ENCODE results near the gene HIP1.
"Not testable (repeated sequence)": the region's sequence is repeated elsewhere in the genome, so short reads cannot be mapped to it uniquely, and the experiment has no call there.

Gene HIP1

DNA sequence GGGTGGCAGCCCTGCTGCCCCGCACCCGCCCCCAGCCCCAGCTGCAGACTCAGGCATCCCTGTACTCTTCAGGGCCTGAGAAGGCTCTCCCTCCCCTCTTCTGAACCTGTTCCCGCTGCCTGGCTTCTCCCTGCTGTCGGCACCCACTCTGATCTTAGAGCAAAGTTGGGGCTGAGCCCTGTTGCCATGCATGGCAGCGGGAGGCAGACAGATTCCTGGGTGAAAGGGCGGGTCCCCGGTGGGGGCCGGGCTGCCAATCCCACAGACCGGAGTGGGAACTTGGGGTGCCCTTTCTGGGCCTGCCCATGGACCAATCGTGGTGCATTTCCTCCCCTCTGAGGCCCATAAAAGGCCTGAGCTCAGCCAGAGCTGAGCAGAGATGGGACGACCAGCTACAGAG is 165.9 kb downstream of the HIP1 start:
- Histone ChIP-seq H3K36me3 (ENCODE audit: insufficient read depth) (no peaks in the 10 kb centered on the region), H3K9ac (no peak overlapping the region), H3K4me2 (no peak overlapping the region), H3K27me3 (ENCODE audit: insufficient read depth, low read depth) (no peaks in the 10 kb centered on the region), H3K4me3 (IDR thresholded peaks at IDR 0.05; ENCODE audit: insufficient read depth, low read depth, low read length) (no peak overlapping the region), H3K4me1 (ENCODE audit: low read depth, poor library complexity, severe bottlenecking) (peaks cover 19% of the 10 kb centered on the region), H3K27ac (no peak overlapping the region), H4K20me1 (ENCODE audit: insufficient read depth) (no peaks in the 10 kb centered on the region), H3K79me2 (ENCODE audit: insufficient read depth, low read depth) (no peaks in the 10 kb centered on the region), H2AFZ (ENCODE audit: low read depth) (no peak overlapping the region)
- TF ChIP-seq, protein P1, sequence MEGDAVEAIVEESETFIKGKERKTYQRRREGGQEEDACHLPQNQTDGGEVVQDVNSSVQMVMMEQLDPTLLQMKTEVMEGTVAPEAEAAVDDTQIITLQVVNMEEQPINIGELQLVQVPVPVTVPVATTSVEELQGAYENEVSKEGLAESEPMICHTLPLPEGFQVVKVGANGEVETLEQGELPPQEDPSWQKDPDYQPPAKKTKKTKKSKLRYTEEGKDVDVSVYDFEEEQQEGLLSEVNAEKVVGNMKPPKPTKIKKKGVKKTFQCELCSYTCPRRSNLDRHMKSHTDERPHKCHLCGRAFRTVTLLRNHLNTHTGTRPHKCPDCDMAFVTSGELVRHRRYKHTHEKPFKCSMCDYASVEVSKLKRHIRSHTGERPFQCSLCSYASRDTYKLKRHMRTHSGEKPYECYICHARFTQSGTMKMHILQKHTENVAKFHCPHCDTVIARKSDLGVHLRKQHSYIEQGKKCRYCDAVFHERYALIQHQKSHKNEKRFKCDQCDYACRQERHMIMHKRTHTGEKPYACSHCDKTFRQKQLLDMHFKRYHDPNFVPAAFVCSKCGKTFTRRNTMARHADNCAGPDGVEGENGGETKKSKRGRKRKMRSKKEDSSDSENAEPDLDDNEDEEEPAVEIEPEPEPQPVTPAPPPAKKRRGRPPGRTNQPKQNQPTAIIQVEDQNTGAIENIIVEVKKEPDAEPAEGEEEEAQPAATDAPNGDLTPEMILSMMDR (conservative IDR thresholded peaks at IDR 0.05; ENCODE audit: low read depth, low read length), result no peak

DNA sequence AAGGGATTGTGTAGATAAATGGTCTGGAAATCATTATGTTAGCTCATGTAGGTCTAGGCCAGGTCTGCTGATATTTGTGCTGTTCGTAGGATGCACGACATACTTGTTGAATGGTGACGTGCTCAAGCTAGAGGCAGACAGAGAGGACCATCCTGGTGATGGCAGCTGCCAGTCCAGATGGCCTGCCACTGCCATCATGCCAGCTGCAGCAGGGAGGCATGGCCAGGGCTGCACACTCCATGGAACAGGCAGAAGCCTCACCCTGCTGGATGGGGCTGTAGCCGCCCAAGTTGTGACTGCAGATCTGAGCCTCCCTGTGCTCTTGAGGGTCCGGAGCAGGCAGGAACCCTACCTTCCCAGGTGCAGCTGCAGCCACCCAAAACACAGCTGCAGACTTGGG is 166.3 kb downstream of the HIP1 start:
- no peak overlapping the region for H3K4me2 ChIP-seq
- no peaks in the 10 kb centered on the region for H4K20me1 ChIP-seq (ENCODE audit: insufficient read depth)
- H3K4me3 ChIP-seq (IDR thresholded peaks at IDR 0.05; ENCODE audit: insufficient read depth, low read depth, low read length), result no peak overlapping the region
- H3K79me2 ChIP-seq (ENCODE audit: insufficient read depth, low read depth), result no peaks in the 10 kb centered on the region
- H3K9ac ChIP-seq, result no peak overlapping the region
- TF ChIP-seq, protein P1 (conservative IDR thresholded peaks at IDR 0.05; ENCODE audit: low read depth, low read length), result no peak
- no peak overlapping the region for H3K27ac ChIP-seq
- peaks cover 19% of the 10 kb centered on the region for H3K4me1 ChIP-seq (ENCODE audit: low read depth, poor library complexity, severe bottlenecking)
- no peaks in the 10 kb centered on the region for H3K36me3 ChIP-seq (ENCODE audit: insufficient read depth)
- H3K27me3 ChIP-seq (ENCODE audit: insufficient read depth, low read depth), result no peaks in the 10 kb centered on the region
- no peak overlapping the region for H2AFZ ChIP-seq (ENCODE audit: low read depth)

DNA sequence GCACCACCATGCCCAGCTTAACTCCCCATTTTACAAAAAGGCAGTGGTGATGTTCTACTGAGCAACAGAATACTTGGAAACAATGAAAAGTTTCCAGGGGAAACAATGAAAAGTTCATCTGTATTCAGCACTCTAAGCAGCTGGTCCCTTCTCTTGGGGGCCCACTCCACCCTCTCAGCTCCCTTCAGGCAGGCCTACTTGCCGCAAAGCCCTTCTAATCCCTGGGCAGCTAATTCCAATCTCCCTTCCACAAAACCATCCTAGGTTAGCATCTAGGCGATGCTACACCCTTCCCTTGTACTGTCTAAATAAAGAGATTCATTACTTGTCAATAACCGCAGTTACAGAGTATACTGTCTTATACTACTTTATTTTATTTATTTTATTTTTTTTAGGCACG is 167.5 kb downstream of the HIP1 start:
- Histone ChIP-seq H3K4me3 (IDR thresholded peaks at IDR 0.05; ENCODE audit: insufficient read depth, low read depth, low read length) (no peak overlapping the region), H3K27me3 (ENCODE audit: insufficient read depth, low read depth) (no peaks in the 10 kb centered on the region), H2AFZ (ENCODE audit: low read depth) (no peak overlapping the region), H3K27ac (no peak overlapping the region), H3K9ac (no peak overlapping the region), H3K36me3 (ENCODE audit: insufficient read depth) (no peaks in the 10 kb centered on the region), H3K4me1 (ENCODE audit: low read depth, poor library complexity, severe bottlenecking) (peaks cover 12% of the 10 kb centered on the region), H3K4me2 (no peak overlapping the region), H4K20me1 (ENCODE audit: insufficient read depth) (no peaks in the 10 kb centered on the region), H3K79me2 (ENCODE audit: insufficient read depth, low read depth) (no peaks in the 10 kb centered on the region)
- TF ChIP-seq, protein P1 (conservative IDR thresholded peaks at IDR 0.05; ENCODE audit: low read depth, low read length), result no peak

DNA sequence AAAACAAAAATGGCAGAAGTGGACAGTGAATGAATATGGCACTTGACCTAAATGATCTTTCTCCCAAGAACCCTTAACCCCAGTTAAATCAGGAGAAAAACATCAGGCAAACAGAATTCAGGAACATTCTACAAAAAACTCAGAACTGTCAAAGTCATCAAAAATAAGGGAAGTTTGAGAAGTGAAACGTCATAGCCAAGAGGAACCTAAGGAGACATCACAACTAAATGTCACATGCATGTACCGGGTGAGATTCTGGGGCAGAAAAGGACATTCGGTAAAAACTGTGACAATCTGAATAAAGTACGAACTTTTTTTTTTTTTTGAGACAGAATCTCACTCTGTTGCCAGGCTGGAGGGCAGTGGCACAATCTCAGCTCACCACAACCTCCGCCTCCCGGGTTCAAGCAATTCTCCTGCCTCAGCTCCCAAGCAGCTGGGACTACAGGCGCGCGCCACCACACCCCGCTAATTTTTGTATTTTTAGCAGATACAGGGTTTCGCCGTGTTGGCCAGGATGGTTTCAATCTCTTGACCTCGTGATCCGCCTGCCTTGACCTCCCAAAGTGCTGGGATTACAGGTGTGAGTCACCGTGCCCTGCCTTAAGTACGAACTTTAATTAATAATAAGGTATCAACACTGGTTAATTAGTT is 169.0 kb downstream of the HIP1 start:
- not testable (repeated sequence) for H3K4me2 ChIP-seq; H3K4me3 ChIP-seq (IDR thresholded peaks at IDR 0.05; ENCODE audit: insufficient read depth, low read depth, low read length); H3K36me3 ChIP-seq (ENCODE audit: insufficient read depth); H3K27me3 ChIP-seq (ENCODE audit: insufficient read depth, low read depth); H3K27ac ChIP-seq; H2AFZ ChIP-seq (ENCODE audit: low read depth); H3K4me1 ChIP-seq (ENCODE audit: low read depth, poor library complexity, severe bottlenecking); H3K79me2 ChIP-seq (ENCODE audit: insufficient read depth, low read depth); H4K20me1 ChIP-seq (ENCODE audit: insufficient read depth); H3K9ac ChIP-seq

DNA sequence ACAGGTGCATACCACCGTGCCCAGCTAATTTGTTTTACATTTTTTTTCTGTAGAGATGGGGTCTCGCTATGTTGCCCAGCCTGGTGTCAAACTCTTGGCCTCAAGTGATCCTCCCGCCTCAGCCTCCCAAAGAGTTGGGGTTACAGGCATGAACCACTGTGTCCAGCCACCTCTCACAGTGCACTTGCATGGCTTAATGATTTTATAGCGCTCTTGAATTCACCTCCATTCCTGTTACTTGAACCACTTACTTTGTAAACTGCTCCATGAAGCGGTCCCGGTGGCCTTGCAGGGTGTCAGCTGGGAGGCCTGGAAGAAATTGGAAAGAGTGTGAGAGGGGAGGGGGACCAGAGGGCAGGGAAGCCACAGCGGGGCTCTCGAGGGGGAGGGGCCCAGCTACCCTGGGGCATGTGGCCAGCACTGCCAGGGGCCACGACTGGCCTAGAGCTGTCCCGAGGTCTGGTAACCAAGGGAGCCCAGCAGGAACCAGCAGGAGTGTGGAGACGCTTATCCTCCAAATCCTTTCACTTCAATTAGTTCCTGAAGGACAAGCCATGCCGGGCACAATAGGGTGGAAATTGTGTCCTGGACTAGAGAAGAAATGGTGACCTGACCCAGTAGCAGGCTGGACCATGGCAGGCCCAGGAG is 170.7 kb downstream of the HIP1 start:
- H3K4me2 ChIP-seq, result no peak overlapping the region
- no peak overlapping the region for H2AFZ ChIP-seq (ENCODE audit: low read depth)
- no peaks in the 10 kb centered on the region for H3K27me3 ChIP-seq (ENCODE audit: insufficient read depth, low read depth)
- TF ChIP-seq, protein P1 (conservative IDR thresholded peaks at IDR 0.05; ENCODE audit: low read depth, low read length), result no peak
- peaks cover 9% of the 10 kb centered on the region for H3K4me1 ChIP-seq (ENCODE audit: low read depth, poor library complexity, severe bottlenecking)
- H4K20me1 ChIP-seq (ENCODE audit: insufficient read depth), result no peaks in the 10 kb centered on the region
- H3K9ac ChIP-seq, result no peak overlapping the region
- no peaks in the 10 kb centered on the region for H3K36me3 ChIP-seq (ENCODE audit: insufficient read depth)
- H3K79me2 ChIP-seq (ENCODE audit: insufficient read depth, low read depth), result no peaks in the 10 kb centered on the region
- no peak overlapping the region for H3K4me3 ChIP-seq (IDR thresholded peaks at IDR 0.05; ENCODE audit: insufficient read depth, low read depth, low read length)
- no peak overlapping the region for H3K27ac ChIP-seq

All from KMS-11 (cell line).